ENCODE data around the gene DIP2A. TPM values are rescaled to one million over a fixed set of nuclear protein-coding genes. Genes with fewer than 3 reads are reported as not detected.

The DIP2A gene
- polyA plus RNA-seq, 3 donors: 4.6 to 55.4 (median 6.1) TPM

- peaks cover 0 to 5% (median 1%) of the 10 kb centered on the region in 3 donors for H3K27me3 Mint-ChIP-seq (ENCODE audit: low read depth in 3 of 3)
- no peak overlapping the region for H3K4me3 ChIP-seq (replicated peaks in 1 of 3; ENCODE audit: low read depth in 2 of 3, low read length in 3 of 3)
- H3K27me3 ChIP-seq (ENCODE audit: control insufficient read depth in 2 of 2, insufficient read depth in 2 of 2, low read length in 2 of 2): no peaks in the 10 kb centered on the region
- peaks cover 15 to 16% of the 10 kb centered on the region in 2 donors for H3K4me1 ChIP-seq (ENCODE audit: control insufficient read depth in 1 of 2, insufficient read depth in 2 of 2, low read length in 2 of 2)
- H3K9ac ChIP-seq (ENCODE audit: insufficient read depth, low read length, poor library complexity, severe bottlenecking): no peak overlapping the region
- H3K9me3 ChIP-seq (replicated peaks in 1 of 2; ENCODE audit: control insufficient read depth in 1 of 2, insufficient read depth in 1 of 2, low read length in 2 of 2): no peaks in the 10 kb centered on the region
- TF ChIP-seq, protein P1, sequence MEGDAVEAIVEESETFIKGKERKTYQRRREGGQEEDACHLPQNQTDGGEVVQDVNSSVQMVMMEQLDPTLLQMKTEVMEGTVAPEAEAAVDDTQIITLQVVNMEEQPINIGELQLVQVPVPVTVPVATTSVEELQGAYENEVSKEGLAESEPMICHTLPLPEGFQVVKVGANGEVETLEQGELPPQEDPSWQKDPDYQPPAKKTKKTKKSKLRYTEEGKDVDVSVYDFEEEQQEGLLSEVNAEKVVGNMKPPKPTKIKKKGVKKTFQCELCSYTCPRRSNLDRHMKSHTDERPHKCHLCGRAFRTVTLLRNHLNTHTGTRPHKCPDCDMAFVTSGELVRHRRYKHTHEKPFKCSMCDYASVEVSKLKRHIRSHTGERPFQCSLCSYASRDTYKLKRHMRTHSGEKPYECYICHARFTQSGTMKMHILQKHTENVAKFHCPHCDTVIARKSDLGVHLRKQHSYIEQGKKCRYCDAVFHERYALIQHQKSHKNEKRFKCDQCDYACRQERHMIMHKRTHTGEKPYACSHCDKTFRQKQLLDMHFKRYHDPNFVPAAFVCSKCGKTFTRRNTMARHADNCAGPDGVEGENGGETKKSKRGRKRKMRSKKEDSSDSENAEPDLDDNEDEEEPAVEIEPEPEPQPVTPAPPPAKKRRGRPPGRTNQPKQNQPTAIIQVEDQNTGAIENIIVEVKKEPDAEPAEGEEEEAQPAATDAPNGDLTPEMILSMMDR (IDR thresholded peaks at IDR 0.05): no peak
- H3K4me1 Mint-ChIP-seq: peaks cover 16% of the 10 kb centered on the region
- no peak for DNase-seq
- peak overlapping the region in 1 of 7 donors; percentile 25 for H3K27ac Mint-ChIP-seq
- intact Hi-C loops (cut with micrococcal nuclease): no loop called here
- 95% methylated on average over 23 of the region's 23 CpGs for WGBS (ENCODE audit: insufficient coverage)
- H3K36me3 ChIP-seq (replicated peaks in 1 of 2; ENCODE audit: control insufficient read depth in 1 of 2, insufficient read depth in 2 of 2, low read length in 2 of 2): peaks cover 36 to 71% of the 10 kb centered on the region in 2 donors
- peaks cover 0 to 2% (median 0%) of the 10 kb centered on the region in 7 donors for H3K9me3 Mint-ChIP-seq
- no peak overlapping the region for H3K4me2 ChIP-seq (replicated peaks; ENCODE audit: extremely low read depth, low read length, poor library complexity, severe bottlenecking)
- no peaks in the 10 kb centered on the region for H4K20me1 ChIP-seq (ENCODE audit: insufficient read depth, low read length)
- peaks cover 51 to 69% of the 10 kb centered on the region in 2 donors for H3K36me3 Mint-ChIP-seq
- no peak overlapping the region for H3K27ac ChIP-seq (ENCODE audit: low read depth in 1 of 2, low read length in 2 of 2)
- no peak overlapping the region for H2AFZ ChIP-seq (ENCODE audit: insufficient read depth, low read depth, low read length, poor library complexity, severe bottlenecking)
- H3K79me2 ChIP-seq (ENCODE audit: insufficient read depth, low read length): no peaks in the 10 kb centered on the region
- no peak overlapping the region for H3K4me3 Mint-ChIP-seq
Measured at GRCh38 chr21:46428286-46428685, 30.4 kb upstream of the DIP2A start.

GRCh38 chr21:46428987-46429710, 29.5 kb upstream of the DIP2A start:
- intact Hi-C loops (cut with micrococcal nuclease): no loop called here
- no peaks in the 10 kb centered on the region for H3K79me2 ChIP-seq (ENCODE audit: insufficient read depth, low read length)
- DNase-seq: no peak
- Mint-ChIP-seq H3K27me3 (ENCODE audit: low read depth in 3 of 3) (peaks cover 0 to 5% (median 1%) of the 10 kb centered on the region in 3 donors), H3K36me3 (peaks cover 52 to 75% of the 10 kb centered on the region in 2 donors), H3K27ac (no peak overlapping the region), H3K4me3 (no peak overlapping the region), H3K4me1 (peaks cover 14% of the 10 kb centered on the region), H3K9me3 (peaks cover 0 to 2% (median 0%) of the 10 kb centered on the region in 7 donors)
- H4K20me1 ChIP-seq (ENCODE audit: insufficient read depth, low read length): no peaks in the 10 kb centered on the region
- H3K36me3 ChIP-seq (replicated peaks in 1 of 2; ENCODE audit: control insufficient read depth in 1 of 2, insufficient read depth in 2 of 2, low read length in 2 of 2): peaks cover 36 to 77% of the 10 kb centered on the region in 2 donors
- H2AFZ ChIP-seq (ENCODE audit: insufficient read depth, low read depth, low read length, poor library complexity, severe bottlenecking): no peak overlapping the region
- no peaks in the 10 kb centered on the region for H3K9me3 ChIP-seq (replicated peaks in 1 of 2; ENCODE audit: control insufficient read depth in 1 of 2, insufficient read depth in 1 of 2, low read length in 2 of 2)
- TF ChIP-seq, protein P1 (IDR thresholded peaks at IDR 0.05): no peak
- H3K4me1 ChIP-seq (ENCODE audit: control insufficient read depth in 1 of 2, insufficient read depth in 2 of 2, low read length in 2 of 2): peaks cover 15 to 16% of the 10 kb centered on the region in 2 donors
- 95% methylated on average over 44 of the region's 44 CpGs for WGBS (ENCODE audit: insufficient coverage)
- no peaks in the 10 kb centered on the region for H3K27me3 ChIP-seq (ENCODE audit: control insufficient read depth in 2 of 2, insufficient read depth in 2 of 2, low read length in 2 of 2)
- H3K4me3 ChIP-seq (replicated peaks in 1 of 3; ENCODE audit: low read depth in 2 of 3, low read length in 3 of 3): no peak overlapping the region
- H3K27ac ChIP-seq (ENCODE audit: low read depth in 1 of 2, low read length in 2 of 2): no peak overlapping the region
- no peak overlapping the region for H3K4me2 ChIP-seq (replicated peaks; ENCODE audit: extremely low read depth, low read length, poor library complexity, severe bottlenecking)
- no peak overlapping the region for H3K9ac ChIP-seq (ENCODE audit: insufficient read depth, low read length, poor library complexity, severe bottlenecking)
